PFSK-1 (cell line): ENCODE measurements around the gene PPFIA1.

Experiments used
- FOXP2 ChIP-seq: optimal IDR thresholded peaks from 2 replicates; pipeline ENCODE3; 2011; ENCODE audit warnings: borderline replicate concordance, control low read depth, inconsistent platforms; ENCODE audit not compliant: insufficient read depth; ENCODE audit errors: extremely low read length, extremely low read depth
- POLR2AphosphoS5 ChIP-seq: IDR thresholded peaks from 2 replicates; pipeline ENCODE4 v1.6.1; 2012; ENCODE audit warnings: low read depth, mild to moderate bottlenecking, control low read depth, low read length, moderate library complexity
- REST ChIP-seq, 2 experiments: IDR thresholded peaks; 2 replicates each; pipeline versions ENCODE4 v1.6.1 to v1.8.0; 2011 to 2012; ENCODE audit warnings: low read depth in 2 of 2, low read length in 2 of 2, control low read depth in 1 of 2, inconsistent platforms in 1 of 2, mild to moderate bottlenecking in 1 of 2, moderate library complexity in 1 of 2; ENCODE audit not compliant: insufficient read depth in 1 of 2
- SIN3A ChIP-seq: IDR thresholded peaks from 2 replicates; pipeline ENCODE4 v1.6.1; 2012; ENCODE audit warnings: mild to moderate bottlenecking, low read length, moderate library complexity, borderline replicate concordance; ENCODE audit not compliant: insufficient read depth
- TAF1 ChIP-seq: IDR thresholded peaks from 2 replicates; pipeline ENCODE4 v1.6.1; 2012; ENCODE audit warnings: low read length, control low read depth, borderline replicate concordance; ENCODE audit not compliant: insufficient read depth

- TF ChIP-seq REST (IDR thresholded peaks at IDR 0.05; ENCODE audit: insufficient read depth in 1 of 2, low read depth in 2 of 2, low read length in 2 of 2) (no peak), POLR2AphosphoS5 (no peak), FOXP2 (no peak), SIN3A (no peak), TAF1 (no peak)
Measured at GRCh38 chr11:70339066-70339465, 68.6 kb downstream of the PPFIA1 start.
